MM.1S (cell line): ENCODE data around the gene COMT.

Experiments used
- DNase-seq: peaks from one replicate; pipeline ENCODE4 v3.0.0-alpha.2; 2015
- H2AFZ ChIP-seq: fragments of 300-600 bp; sonication (generic); 2 replicates; pipeline ENCODE4 v1.6.0; 2016; ENCODE audit warnings: antibody characterized with exemption, low read length
- H3F3A ChIP-seq: fragments of 300-600 bp; sonication (generic); 2 replicates; pipeline ENCODE4 v1.6.1; 2016; ENCODE audit warnings: mild to moderate bottlenecking, antibody characterized with exemption, low read length, moderate library complexity, mixed read lengths; ENCODE audit not compliant: insufficient read depth
- H3K27ac ChIP-seq: fragments of 300-600 bp; sonication (generic); 2 replicates; pipeline ENCODE4 v1.5.1; 2016; ENCODE audit warnings: mild to moderate bottlenecking, low read length
- H3K27me3 ChIP-seq: fragments of 300-600 bp; sonication (generic); replicated peaks from 2 replicates; pipeline ENCODE4 v1.6.0; 2016; ENCODE audit warnings: low read length; ENCODE audit not compliant: insufficient read depth
- H3K36me3 ChIP-seq: fragments of 300-600 bp; sonication (generic); replicated peaks from 2 replicates; pipeline ENCODE4 v1.6.1; 2016; ENCODE audit warnings: mild to moderate bottlenecking, low read length, mixed read lengths; ENCODE audit not compliant: insufficient read depth
- H3K4me1 ChIP-seq: fragments of 300-600 bp; sonication (generic); 2 replicates; pipeline ENCODE4 v1.6.1; 2016; ENCODE audit warnings: low read length, mixed read lengths
- H3K4me2 ChIP-seq: fragments of 300-600 bp; sonication (generic); 2 replicates; pipeline ENCODE4 v1.6.0; 2016; ENCODE audit warnings: low read depth, low read length
- H3K4me3 ChIP-seq: fragments of 300-600 bp; sonication (generic); 2 replicates; pipeline ENCODE4 v1.5.1; 2016; ENCODE audit warnings: low read length, mixed read lengths
- H3K79me2 ChIP-seq: fragments of 300-600 bp; sonication (generic); 2 replicates; pipeline ENCODE4 v1.6.1; 2016; ENCODE audit warnings: mixed run types, low read length, mixed read lengths
- H3K9ac ChIP-seq: fragments of 300-600 bp; sonication (generic); 2 replicates; pipeline ENCODE4 v1.6.1; 2016; ENCODE audit warnings: low read length, mixed read lengths
- H3K9me2 ChIP-seq: fragments of 300-600 bp; sonication (generic); replicated peaks from 2 replicates; pipeline ENCODE4 v1.6.1; 2016; ENCODE audit warnings: mild to moderate bottlenecking, low read length, mixed read lengths; ENCODE audit not compliant: insufficient read depth
- H3K9me3 ChIP-seq: fragments of 300-600 bp; sonication (generic); replicated peaks from 2 replicates; pipeline ENCODE4 v1.6.1; 2016; ENCODE audit warnings: mild to moderate bottlenecking, low read length, mixed read lengths; ENCODE audit not compliant: insufficient read depth
- H4K20me1 ChIP-seq: fragments of 300-600 bp; sonication (generic); 2 replicates; pipeline ENCODE4 v1.6.1; 2016; ENCODE audit warnings: mild to moderate bottlenecking, low read length, moderate library complexity, mixed read lengths; ENCODE audit not compliant: insufficient read depth
- CTCF ChIP-seq: fragments of 300-600 bp; sonication (generic); IDR thresholded peaks from 2 replicates; pipeline ENCODE4 v1.5.1; 2016; ENCODE audit warnings: antibody characterized with exemption, low read length, mixed read lengths
- EZH2 ChIP-seq: fragments of 300-600 bp; sonication (generic); optimal IDR thresholded peaks from 2 replicates; pipeline ENCODE3; 2017; ENCODE audit warnings: low read depth, mild to moderate bottlenecking, antibody characterized with exemption, low read length, mixed read lengths
- EZH2phosphoT487 ChIP-seq: fragments of 300-600 bp; sonication (generic); IDR thresholded peaks from 2 replicates; pipeline ENCODE4 v1.6.1; 2018; ENCODE audit warnings: antibody characterized with exemption, low read length

The COMT gene

GRCh38 chr22:19988965-19989724, 47.6 kb downstream of the COMT start:
- no peak overlapping the region for H3K4me3 ChIP-seq
- no peaks in the 10 kb centered on the region for H3K79me2 ChIP-seq
- no peak for DNase-seq
- H3K9me3 ChIP-seq: no peaks in the 10 kb centered on the region
- no peaks in the 10 kb centered on the region for H3K9me2 ChIP-seq
- TF ChIP-seq EZH2phosphoT487: no peak
- no peak for TF ChIP-seq CTCF
- TF ChIP-seq EZH2: no peak
- no peak overlapping the region for H3K9ac ChIP-seq
- H3K27ac ChIP-seq: no peak overlapping the region
- H3K4me1 ChIP-seq: peaks cover 7% of the 10 kb centered on the region
- peaks cover 51% of the 10 kb centered on the region for H3K27me3 ChIP-seq
- H2AFZ ChIP-seq: no peak overlapping the region
- H3F3A ChIP-seq: no peaks in the 10 kb centered on the region
- H3K4me2 ChIP-seq: no peak overlapping the region
- no peaks in the 10 kb centered on the region for H3K36me3 ChIP-seq
- no peaks in the 10 kb centered on the region for H4K20me1 ChIP-seq

- Histone ChIP-seq H2AFZ (no peak overlapping the region), H3F3A (no peaks in the 10 kb centered on the region), H3K4me3 (no peak overlapping the region), H4K20me1 (no peaks in the 10 kb centered on the region), H3K27me3 (peaks cover 52% of the 10 kb centered on the region), H3K9me3 (no peaks in the 10 kb centered on the region), H3K36me3 (no peaks in the 10 kb centered on the region), H3K9ac (no peak overlapping the region), H3K79me2 (no peaks in the 10 kb centered on the region), H3K4me2 (no peak overlapping the region), H3K4me1 (peaks cover 1% of the 10 kb centered on the region), H3K9me2 (no peaks in the 10 kb centered on the region), H3K27ac (no peak overlapping the region)
- no peak for DNase-seq
- TF ChIP-seq EZH2: no peak
- TF ChIP-seq CTCF: no peak
- TF ChIP-seq EZH2phosphoT487: no peak
Observed at GRCh38 chr22:19989725-19990067, 48.1 kb downstream of the COMT start.

GRCh38 chr22:19990188-19990587, 48.6 kb downstream of the COMT start:
- Histone ChIP-seq H3K4me3 (no peak overlapping the region), H3K4me1 (no peaks in the 10 kb centered on the region), H3K27me3 (peaks cover 57% of the 10 kb centered on the region), H3K36me3 (no peaks in the 10 kb centered on the region), H3K4me2 (no peak overlapping the region), H3F3A (no peaks in the 10 kb centered on the region), H3K9ac (no peak overlapping the region), H3K79me2 (no peaks in the 10 kb centered on the region), H3K9me3 (no peaks in the 10 kb centered on the region), H3K27ac (no peak overlapping the region), H4K20me1 (no peaks in the 10 kb centered on the region), H3K9me2 (no peaks in the 10 kb centered on the region), H2AFZ (no peak overlapping the region)
- DNase-seq: no peak
- TF ChIP-seq CTCF (no peak), EZH2 (no peak), EZH2phosphoT487 (no peak)
